GM19372 (cell line): ENCODE data around the gene TBC1D32.
"Not testable (repeated sequence)": the region's sequence is repeated elsewhere in the genome, so short reads cannot be mapped to it uniquely, and the experiment has no call there.

Experiments
- ATAC-seq: cut with Tn5 transposase; IDR thresholded peaks from one replicate; pipeline ENCODE4 v1.9.1; 2021; ENCODE audit warnings: mild to moderate bottlenecking, low read depth, moderate library complexity; ENCODE audit not compliant: unreplicated experiment

TBC1D32 gene

DNA sequence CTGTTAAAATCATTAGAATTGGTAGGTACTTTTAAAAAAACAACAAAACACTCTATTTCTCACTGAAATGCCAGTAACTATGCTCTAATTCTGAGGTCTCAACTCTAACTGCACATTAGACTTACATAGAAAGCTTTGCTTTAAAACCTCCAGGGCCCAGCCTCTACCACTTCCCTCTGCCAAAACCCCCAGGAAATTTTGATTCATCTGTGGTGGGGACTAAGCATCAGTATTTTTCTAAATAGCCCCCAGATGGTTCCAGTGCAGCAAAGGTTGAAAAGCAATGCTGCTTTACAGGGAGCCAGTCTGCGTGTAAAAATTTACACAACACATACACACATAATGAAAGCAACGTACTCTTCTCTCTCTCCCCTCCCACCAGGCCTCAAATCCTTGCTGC lies 3.8 kb downstream of the TBC1D32 start:
- no peak for ATAC-seq

DNA sequence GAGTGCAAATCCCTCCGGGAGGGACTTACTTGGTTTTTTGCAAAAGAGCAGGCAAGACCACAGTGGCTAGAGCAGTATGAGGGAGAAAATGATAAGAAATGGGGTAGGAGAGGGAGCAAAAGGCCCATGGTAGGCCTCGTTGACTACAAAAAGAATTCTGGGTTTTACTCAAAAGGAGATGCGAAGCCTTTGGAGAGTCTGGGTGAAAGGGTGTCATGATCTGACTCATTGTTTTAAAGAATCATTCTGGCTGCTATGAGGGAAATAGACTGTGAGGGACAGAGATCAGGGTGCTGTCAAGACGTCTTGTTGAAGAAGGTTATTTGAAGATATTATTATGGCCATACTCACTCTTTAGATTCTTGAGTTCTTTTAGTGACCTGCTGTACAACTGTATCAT lies 13.0 kb downstream of the TBC1D32 start:
- no peak for ATAC-seq

DNA sequence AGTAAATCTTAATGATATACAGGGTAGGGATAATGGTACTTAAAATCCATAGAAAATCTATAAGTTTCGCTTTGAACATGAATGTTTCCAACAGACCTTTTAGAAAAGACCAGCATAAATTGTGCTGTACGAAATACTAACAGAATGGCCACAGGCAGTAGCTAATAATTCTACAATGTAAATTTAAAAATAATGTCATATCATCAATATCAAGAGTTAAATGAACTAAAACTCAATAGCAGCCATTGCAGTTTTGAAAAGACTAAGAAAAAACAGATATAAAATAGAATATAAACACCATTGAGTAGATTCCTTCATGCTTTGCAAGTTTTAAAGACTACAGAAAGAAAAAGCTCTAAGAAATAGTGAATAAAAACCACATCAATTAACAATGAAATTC lies 14.7 kb downstream of the TBC1D32 start:
- ATAC-seq: no peak

DNA sequence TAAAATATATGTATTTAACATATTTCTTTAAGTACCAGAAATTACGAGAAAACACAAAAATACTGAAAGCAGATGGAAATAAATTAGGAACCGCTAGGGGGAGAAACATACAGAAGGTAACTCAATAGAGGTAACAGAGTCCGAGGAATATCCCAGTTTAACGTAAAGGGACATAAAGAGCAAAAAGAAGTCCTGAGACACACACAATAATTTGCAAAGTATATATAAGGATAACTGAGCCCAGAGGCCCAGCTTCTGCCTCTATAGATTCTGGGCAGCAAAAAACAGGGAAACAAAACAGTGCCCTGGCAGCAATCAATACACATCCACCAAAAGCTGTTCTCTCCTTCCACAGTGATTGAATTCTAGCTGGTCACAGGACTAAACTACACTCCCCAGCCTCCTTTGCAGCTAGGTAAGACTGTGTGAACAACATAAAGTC lies 15.1 kb downstream of the TBC1D32 start:
- ATAC-seq: no peak

DNA sequence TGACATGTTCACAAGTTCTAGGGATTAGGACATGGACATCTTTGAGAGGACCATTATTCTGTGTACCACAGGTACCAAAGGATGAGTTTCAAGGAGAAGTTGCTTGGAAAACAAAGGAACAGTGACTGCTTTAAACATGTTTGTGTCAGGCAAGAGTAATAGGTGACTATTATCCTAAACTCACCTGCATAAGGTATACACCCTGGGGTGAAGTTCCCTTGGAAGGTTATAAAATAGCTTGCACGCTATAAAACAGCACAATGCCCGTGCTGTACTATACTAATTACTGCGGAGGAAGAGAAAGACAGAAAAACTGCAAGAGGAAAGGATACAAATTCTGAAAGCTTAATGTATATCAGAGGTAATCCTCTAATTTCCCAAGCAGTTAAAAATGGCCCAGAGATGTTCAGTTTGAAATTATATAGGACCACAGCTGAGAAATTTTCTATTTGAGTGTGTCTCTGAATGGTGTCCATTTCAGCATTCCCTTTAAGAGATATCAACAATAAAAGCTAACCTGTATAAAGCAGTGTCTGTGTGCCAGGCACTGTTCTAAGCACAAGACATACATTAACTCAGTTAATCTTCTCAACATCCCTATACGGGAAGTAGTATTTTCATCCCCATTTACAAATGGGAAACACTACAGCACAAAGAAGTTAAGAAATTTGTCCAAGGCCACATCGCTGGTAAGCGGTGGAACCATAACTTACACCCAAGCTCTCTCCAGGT lies 19.7 kb downstream of the TBC1D32 start:
- no peak for ATAC-seq

- not testable (repeated sequence) for ATAC-seq
These were observed 22.5 kb downstream of the TBC1D32 start for GRCh38 chr6:121311814-121312213.

DNA sequence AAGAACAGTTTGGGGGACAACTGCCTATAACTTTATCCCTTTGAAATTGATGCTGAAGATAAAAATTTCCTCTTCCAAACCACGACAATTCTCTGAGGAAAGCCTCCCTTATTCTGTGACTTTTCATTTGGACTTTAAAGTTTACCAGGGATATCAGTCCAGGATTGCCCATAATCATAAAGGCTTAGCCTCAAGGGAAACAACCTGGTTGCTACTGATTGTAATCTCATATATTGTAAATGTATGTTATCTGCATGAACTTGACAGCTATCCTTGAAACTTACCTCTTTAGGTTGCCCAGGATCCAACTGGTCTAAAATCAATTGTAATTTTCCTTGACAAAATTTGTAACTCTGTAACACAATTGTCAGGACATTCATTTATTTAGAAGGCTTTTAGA lies 23.8 kb downstream of the TBC1D32 start:
- ATAC-seq: no peak

GRCh38 chr6:121309768-121310469 lies 24.4 kb downstream of the TBC1D32 start:
- no peak for ATAC-seq

- ATAC-seq: peak; percentile 85
These were observed 28.2 kb downstream of the TBC1D32 start for GRCh38 chr6:121305957-121306607.

- ATAC-seq: no peak
These were observed 31.4 kb downstream of the TBC1D32 start for GRCh38 chr6:121302882-121303281.

DNA sequence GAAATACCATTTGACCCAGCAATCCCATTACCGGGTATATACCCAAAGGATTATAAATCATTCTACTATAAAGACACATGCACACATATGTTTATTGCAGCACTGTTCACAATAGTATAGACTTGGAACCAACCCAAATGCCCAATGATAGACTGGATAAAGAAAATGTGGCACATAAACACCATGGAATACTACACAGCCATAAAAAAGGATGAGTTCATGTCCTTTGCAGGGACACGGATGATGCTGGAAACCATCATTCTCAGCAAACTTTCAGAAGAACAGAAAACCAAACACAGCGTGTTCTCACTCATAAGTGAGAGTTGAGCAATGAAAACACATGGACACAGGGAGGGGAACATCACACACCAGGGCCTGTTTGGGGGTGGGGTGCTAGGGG lies 33.1 kb downstream of the TBC1D32 start:
- not testable (repeated sequence) for ATAC-seq

GRCh38 chr6:121297694-121298093 lies 36.6 kb downstream of the TBC1D32 start:
- ATAC-seq: no peak

- no peak for ATAC-seq
These were observed 49.2 kb downstream of the TBC1D32 start for GRCh38 chr6:121285041-121285440.

DNA sequence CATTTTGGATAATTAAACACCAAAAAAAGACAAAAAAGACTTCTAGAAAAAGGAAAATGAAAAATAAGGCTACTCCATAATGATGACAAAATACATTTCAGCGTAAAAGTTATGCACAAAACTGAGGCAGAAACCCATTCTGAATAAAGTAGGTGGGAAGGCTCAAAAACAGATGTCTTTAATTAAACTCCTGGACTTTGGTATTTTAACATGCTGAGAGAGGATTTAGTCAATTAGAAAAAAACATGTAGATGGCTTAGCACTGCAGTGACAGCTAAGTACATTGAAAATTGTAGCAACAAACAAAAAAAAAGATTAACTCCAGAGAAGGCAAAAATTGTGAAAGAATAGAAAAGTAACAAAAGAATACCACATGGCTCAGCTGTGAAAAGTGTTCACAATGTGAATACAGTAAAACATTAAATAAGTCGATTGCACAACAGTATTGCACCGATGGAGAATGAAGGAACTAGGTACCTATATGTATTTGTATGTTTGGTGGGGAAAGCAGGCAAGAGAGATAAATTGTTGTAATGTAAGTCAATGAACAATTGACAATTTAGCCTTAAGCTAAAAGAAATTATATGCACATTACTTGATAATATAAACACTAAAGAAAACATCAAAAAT lies 59.5 kb downstream of the TBC1D32 start:
- no peak for ATAC-seq

GRCh38 chr6:121263742-121264141 lies 70.5 kb downstream of the TBC1D32 start:
- ATAC-seq: no peak

- no peak for ATAC-seq
These were observed 73.6 kb downstream of the TBC1D32 start for GRCh38 chr6:121260651-121261102.

DNA sequence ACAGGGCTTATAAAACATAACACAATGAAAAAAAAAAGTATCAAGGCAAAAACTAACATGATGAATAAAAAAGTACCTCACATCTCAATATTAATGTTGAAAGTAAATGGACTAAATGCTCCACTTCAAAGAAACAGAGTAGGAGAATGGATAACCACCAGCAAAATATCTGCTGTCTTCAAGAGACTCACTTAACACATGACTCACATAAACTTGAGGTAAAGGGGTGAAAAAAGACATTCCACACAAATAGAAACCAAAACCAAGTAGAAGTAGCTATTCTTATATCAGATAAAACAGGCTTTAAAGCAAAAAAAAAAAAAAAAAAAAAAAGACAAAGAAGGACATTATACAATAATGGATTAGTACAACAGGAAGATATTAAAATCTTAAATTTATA lies 86.9 kb downstream of the TBC1D32 start:
- no peak for ATAC-seq

DNA sequence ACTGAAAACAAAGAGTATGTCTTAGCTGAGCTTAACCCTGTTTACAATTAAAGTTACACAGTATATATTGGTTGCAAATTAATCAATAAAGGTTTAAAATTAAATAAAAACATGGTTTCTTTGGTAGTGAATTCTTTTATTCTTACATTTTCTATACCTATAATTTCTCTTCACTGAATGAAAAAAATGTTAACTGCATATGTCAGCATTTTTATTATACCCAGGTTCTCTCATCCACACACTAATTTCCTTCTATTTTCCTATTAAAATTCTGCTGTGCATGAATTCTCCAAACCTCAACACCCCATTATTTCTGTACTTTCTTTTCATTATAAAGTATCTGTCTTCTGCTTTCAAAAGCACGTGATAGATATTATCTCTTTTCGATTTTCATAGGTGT lies 91.9 kb downstream of the TBC1D32 start:
- ATAC-seq: no peak

- no peak for ATAC-seq
These were observed 96.4 kb downstream of the TBC1D32 start for GRCh38 chr6:121237859-121238258.

GRCh38 chr6:121236984-121237383 lies 97.3 kb downstream of the TBC1D32 start:
- no peak for ATAC-seq

DNA sequence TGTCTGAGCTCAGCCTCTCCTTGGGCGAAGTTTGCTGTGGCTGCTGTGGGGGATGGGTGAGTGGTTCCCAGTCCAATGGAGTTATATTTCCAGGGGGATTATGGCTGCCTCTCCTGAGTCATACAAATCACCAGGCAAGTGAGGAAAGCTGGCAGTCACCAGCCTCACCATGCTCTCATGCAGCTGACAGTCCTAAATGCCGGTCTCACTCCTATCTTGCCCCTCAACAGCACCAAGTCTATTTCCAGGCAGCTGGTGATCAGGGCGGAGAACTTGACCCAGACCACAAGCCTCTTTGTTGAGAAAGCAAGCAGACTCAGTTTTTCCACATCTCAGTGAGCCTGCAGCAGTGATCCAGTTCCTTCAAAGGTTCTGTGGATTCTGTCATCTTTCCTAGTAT lies 98.9 kb downstream of the TBC1D32 start:
- no peak for ATAC-seq
